Measurements from ENCODE around the gene CRYBG3.

DNA sequence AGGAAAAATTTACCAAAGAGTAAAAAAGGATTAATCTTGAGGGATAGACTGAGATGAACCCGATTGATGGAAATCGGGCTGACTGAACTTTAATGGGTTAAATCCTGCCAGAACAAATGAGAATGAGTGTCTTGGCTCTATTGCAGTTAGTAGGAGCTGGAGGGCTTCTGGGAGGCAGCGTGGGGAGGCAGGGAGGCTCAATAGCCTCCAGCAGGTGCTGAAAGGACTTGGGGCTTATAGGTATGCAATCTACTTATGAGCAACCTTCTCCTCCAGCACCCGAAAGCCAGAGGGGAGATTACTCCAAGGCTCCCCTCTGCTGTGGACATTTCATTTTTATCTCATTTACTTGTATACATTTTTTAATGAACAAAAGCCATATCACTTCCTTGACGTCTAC, 1.0 kb upstream of the CRYBG3 start:
- TF ChIP-seq CTCF (tag by site-specific recombination; IDR thresholded peaks at IDR 0.05) (no peak), KLF17 (tag by site-specific recombination; IDR thresholded peaks at IDR 0.05) (no peak)
